GM19468 (cell line): Measurements from ENCODE around the gene C19orf53.
A peak's percentile ranks its signal among the peaks of the same experiment; 100 is the strongest.

Experiments
- ATAC-seq: cut with Tn5 transposase; IDR thresholded peaks from one replicate; pipeline ENCODE4 v1.9.1; 2021; ENCODE audit warnings: mild to moderate bottlenecking, moderate library complexity, moderate number of reproducible peaks; ENCODE audit not compliant: unreplicated experiment; ENCODE audit errors: extremely low read depth

C19orf53 gene

GRCh38 chr19:13794757-13795589 lies 20.7 kb downstream of the C19orf53 start, which contains the start of gene ZSWIM4:
Gene ZSWIM4, plus strand, starts transcription at chr19:13795443. Its CDS starts 206 bp downstream, at chr19:13795649.
- ATAC-seq = peak; percentile 95

DNA sequence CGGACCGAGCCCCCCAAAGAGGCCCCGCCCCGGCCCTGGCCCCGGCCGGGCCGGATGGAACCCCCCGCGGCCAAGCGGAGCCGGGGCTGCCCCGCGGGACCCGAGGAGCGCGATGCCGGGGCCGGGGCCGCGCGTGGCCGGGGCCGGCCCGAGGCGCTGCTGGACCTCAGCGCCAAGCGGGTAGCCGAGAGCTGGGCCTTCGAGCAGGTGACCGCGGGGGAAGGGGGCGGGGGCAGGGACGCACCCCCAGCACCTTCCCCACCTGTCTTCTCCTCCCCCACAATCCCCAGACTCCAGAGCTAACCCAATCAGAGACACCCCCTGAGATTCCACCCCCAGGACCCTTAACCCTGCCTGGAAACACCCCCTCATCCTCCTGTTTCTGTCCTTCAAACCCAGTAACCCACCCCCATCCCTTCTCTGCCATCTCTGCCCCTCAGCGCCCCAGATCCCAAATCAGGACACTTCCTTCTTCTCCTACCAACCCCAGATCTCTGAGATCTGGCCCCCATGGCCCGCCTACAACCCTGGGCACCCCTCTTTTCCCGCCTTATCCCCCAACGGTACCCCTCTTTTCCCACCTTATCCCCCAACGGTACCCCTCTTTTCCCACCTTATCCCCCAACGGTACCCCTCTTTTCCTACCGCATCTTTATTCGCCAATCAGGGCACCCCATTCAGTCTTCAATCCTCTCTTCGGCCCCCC lies 21.5 kb downstream of the C19orf53 start:
- ATAC-seq = peak; percentile 13

GRCh38 chr19:13796301-13797057 lies 22.2 kb downstream of the C19orf53 start:
- no peak for ATAC-seq

- no peak for ATAC-seq
These were observed 22.8 kb downstream of the C19orf53 start for GRCh38 chr19:13797058-13797440.

GRCh38 chr19:13797870-13798269 lies 23.6 kb downstream of the C19orf53 start:
- no peak for ATAC-seq

DNA sequence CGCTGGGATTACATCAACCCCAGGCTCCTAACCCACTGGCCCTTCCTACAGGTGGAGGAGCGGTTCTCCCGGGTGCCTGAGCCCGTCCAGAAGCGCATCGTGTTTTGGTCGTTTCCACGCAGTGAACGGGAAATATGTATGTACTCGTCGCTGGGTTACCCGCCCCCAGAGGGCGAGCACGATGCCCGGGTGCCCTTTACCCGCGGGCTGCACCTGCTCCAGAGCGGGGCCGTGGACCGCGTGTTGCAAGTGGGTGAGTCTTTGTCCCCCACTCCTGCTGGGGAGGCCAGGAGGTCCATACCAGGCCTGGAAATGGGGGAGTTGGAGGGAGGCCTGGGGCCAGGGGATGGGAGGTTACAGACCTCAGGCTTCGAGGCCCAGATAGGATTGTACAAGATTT lies 25.4 kb downstream of the C19orf53 start:
- no peak for ATAC-seq

- no peak for ATAC-seq
These were observed 28.8 kb downstream of the C19orf53 start for GRCh38 chr19:13803038-13803437.

DNA sequence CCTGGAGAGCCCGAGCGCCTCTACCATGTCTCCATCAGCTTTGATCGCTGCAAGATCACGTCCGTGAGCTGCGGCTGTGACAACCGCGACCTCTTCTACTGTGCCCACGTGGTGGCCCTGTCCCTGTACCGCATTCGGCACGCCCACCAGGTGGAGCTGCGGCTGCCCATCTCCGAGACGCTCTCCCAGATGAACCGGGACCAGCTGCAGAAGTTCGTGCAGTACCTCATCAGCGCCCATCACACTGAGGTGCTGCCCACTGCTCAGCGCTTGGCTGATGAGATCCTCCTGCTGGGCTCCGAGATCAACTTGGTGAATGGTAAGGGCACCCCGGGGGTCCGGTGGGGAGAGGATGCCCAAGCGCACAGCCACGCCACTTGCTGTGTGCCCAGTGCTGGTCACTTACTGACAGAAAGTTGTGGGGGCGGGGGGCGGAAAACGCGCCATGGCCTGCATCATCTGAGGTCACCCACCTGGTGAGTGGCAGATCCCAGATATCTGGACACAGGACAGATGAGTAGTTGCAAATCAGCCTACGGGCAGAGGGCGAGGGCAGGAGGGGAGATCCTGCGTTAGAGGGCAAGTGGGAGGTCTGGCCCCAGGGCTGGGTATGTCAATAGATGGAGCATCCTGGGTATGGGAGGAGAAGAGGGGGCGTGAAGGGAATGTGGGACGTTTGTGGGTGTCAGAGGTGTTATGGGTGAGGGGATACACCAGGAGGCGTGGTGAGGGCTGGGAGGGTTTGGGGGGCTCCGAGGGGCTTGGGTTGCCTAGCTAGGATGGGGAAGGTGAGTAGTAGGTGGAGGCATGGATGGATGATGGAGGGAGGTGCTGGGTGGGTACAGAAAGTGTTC lies 30.8 kb downstream of the C19orf53 start:
- no peak for ATAC-seq

GRCh38 chr19:13806728-13807127 lies 32.5 kb downstream of the C19orf53 start:
- no peak for ATAC-seq

GRCh38 chr19:13807421-13808021 lies 33.3 kb downstream of the C19orf53 start:
- ATAC-seq = no peak

- no peak for ATAC-seq
These were observed 34.6 kb downstream of the C19orf53 start for GRCh38 chr19:13808856-13809255.

GRCh38 chr19:13812544-13812943 lies 38.3 kb downstream of the C19orf53 start:
- no peak for ATAC-seq

DNA sequence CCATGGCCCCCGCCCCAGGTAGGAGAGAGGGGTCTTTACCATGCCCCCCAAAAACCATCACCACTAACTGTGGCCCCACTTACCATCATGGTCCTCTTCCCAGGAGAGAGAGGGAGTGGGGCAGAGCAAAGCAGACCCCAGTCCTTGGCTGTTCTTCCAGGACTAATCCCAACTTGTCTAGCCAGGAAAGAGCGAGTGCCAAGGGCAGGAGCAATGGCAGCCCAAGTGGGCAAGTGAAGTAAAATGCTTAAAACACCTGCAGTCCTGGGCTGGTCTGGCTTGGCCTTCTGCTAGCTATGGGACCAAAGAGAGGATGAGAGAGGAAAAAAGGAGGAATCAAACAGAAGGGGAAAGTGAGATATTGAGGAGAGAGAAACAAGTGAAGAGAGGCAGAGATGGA lies 38.9 kb downstream of the C19orf53 start:
- no peak for ATAC-seq

DNA sequence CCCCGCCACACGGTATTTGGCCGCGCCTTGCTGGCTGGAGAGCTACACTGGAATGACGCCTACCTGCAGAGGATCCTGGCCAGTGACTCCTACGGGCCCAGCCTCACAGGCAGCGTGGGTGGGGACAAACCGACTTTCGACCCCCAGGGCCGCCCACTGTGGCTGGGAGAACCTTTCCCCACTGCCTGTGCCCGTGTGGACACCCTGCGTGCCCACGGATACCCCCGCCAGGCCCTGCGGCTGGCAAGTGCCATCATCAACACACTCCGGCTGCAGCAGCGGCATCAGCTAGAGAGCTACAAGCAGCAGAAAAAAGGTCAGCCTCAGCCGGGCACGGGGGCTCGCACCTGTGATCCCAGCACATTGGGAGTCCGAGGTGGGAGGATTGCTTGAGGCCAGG lies 40.3 kb downstream of the C19orf53 start:
- ATAC-seq = no peak

- ATAC-seq = no peak
These were observed 42.9 kb downstream of the C19orf53 start for GRCh38 chr19:13817018-13817614.

DNA sequence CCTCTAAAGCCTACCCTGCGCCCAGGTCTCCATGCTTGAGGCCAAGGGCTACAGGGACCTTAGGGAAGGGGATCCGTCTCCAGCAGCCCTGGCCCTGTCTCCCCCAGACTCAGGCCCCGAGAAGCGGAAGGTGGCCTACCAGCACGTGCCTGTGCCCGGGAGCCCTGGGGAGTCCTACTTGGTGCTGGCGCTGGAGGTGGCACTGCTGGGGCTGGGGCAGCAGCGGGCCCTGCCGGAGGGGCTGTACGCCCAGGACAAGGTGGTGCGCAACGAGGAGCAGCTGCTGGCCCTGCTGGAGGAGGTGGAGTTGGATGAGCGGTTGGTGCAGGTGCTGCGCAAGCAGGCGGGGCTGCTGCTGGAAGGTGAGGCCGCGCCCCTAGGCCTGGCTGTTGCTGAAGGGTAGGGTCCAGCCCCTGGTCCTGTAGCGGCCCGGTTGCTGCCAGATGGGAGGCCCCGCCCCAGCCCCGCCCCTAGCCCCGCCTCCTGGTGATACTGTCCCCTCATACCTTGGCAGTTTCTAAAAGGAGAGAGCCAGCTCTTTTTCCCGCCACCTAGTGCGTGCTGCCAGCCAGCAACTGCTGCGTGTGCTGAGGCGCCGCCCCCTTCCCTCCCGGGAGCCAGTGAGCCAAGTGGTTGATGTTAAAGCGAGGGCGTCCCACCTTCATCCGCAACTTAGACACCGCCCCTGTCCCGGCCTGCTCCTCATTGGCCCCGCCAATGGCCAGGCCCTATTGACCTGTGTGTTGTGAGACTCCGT lies 43.5 kb downstream of the C19orf53 start:
- no peak for ATAC-seq

GRCh38 chr19:13819238-13819637 lies 45.0 kb downstream of the C19orf53 start:
- ATAC-seq = no peak

GRCh38 chr19:13821292-13821691 lies 47.0 kb downstream of the C19orf53 start:
- no peak for ATAC-seq
